H1 (cell line): ENCODE measurements around the gene EDC3. TPM values are rescaled to one million over a fixed set of nuclear protein-coding genes. Genes with fewer than 3 reads are reported as not detected.
A peak's percentile ranks its signal among the peaks of the same experiment; 100 is the strongest.

Experiments used
- CTCF ChIA-PET: fragments of 300-600 bp; sonication (Branson Sonifier 250); formaldehyde crosslinking; loops from one replicate; lab custom pipeline; 2021; ENCODE audit not compliant: partially characterized antibody; lab: Charles Lee
- POLR2A ChIA-PET: fragments of 300-600 bp; sonication (Branson Sonifier 250); formaldehyde crosslinking; loops from one replicate; lab custom pipeline; 2021; ENCODE audit warnings: inconsistent platforms; ENCODE audit not compliant: partially characterized antibody; lab: Charles Lee
- DNase-seq, 2 experiments: peaks; one replicate each; pipeline versions ENCODE4 v3.0.0 to v3.0.0-alpha.2; 2010 to 2022; ENCODE audit warnings: low spot score in 2 of 2, low read depth in 1 of 2, mixed read lengths in 1 of 2
- FAIRE-seq: peaks from 2 replicates; lab custom pipeline; 2011; peaks lifted over from hg19 to GRCh38; lab: Jason Lieb, UNC
- H2AFZ ChIP-seq: 2 replicates; pipeline ENCODE4 v1.8.1; 2012; ENCODE audit warnings: low read length, inconsistent platforms
- H2AK5ac ChIP-seq: 2 replicates; pipeline ENCODE4 v1.6.1; 2013; ENCODE audit warnings: low read depth, low read length
- H2BK120ac ChIP-seq: replicated peaks from 2 replicates; pipeline ENCODE3; 2013; ENCODE audit warnings: low read depth, low read length, inconsistent platforms
- H2BK12ac ChIP-seq: 2 replicates; pipeline ENCODE4 v1.6.1; 2013; ENCODE audit warnings: low read depth, low read length
- H2BK15ac ChIP-seq: 2 replicates; pipeline ENCODE4 v1.6.1; 2013; ENCODE audit warnings: low read length
- H2BK20ac ChIP-seq: 2 replicates; pipeline ENCODE4 v1.6.1; 2013; ENCODE audit warnings: low read length
- H2BK5ac ChIP-seq: 2 replicates; pipeline ENCODE4 v1.6.1; 2013; ENCODE audit warnings: low read depth, low read length
- H3K14ac ChIP-seq: 2 replicates; pipeline ENCODE4 v1.6.1; 2013; ENCODE audit warnings: inconsistent platforms; ENCODE audit not compliant: insufficient read length
- H3K18ac ChIP-seq: 2 replicates; pipeline ENCODE4 v1.6.1; 2013; ENCODE audit warnings: low read length; ENCODE audit errors: extremely low read depth
- H3K23ac ChIP-seq: 2 replicates; pipeline ENCODE4 v1.6.1; 2013; ENCODE audit warnings: inconsistent platforms; ENCODE audit not compliant: insufficient read length
- H3K23me2 ChIP-seq: 2 replicates; pipeline ENCODE4 v1.6.1; 2013; ENCODE audit warnings: low read depth, low read length
- H3K27ac ChIP-seq: 2 replicates; pipeline ENCODE4 v1.6.1; 2011; ENCODE audit warnings: low read depth, low read length, inconsistent platforms
- H3K27me3 ChIP-seq, 4 experiments: replicated peaks in 1 of 4; 1 replicate in 1 of 4; 2 replicates in 3 of 4; pipeline versions ENCODE4 v1.6.1 to v1.8.1; 2011 to 2013; ENCODE audit warnings: low read length in 3 of 4, mild to moderate bottlenecking in 3 of 4, inconsistent platforms in 2 of 4, mixed read lengths in 2 of 4, moderate library complexity in 1 of 4; ENCODE audit not compliant: control insufficient read depth in 3 of 4, insufficient read depth in 3 of 4; ENCODE audit errors: extremely low read depth in 1 of 4
- H3K36me3 ChIP-seq, 4 experiments: 2 replicates each; pipeline versions ENCODE4 v1.6.1 to v1.8.1; 2011 to 2013; ENCODE audit warnings: mild to moderate bottlenecking in 4 of 4, low read length in 3 of 4, moderate library complexity in 2 of 4, control low read depth in 1 of 4, inconsistent platforms in 1 of 4; ENCODE audit not compliant: insufficient read depth in 4 of 4, control insufficient read depth in 2 of 4
- H3K4ac ChIP-seq: replicated peaks from 2 replicates; pipeline ENCODE3; 2013; ENCODE audit warnings: low read length, low read depth, mixed read lengths, inconsistent platforms; ENCODE audit not compliant: insufficient read length
- H3K4me1 ChIP-seq, 4 experiments: replicated peaks in 1 of 4; 1 replicate in 1 of 4; 2 replicates in 3 of 4; pipeline versions ENCODE4 v1.6.1 to v1.8.1; 2011 to 2013; ENCODE audit warnings: low read length in 3 of 4, inconsistent platforms in 2 of 4, mixed read lengths in 1 of 4; ENCODE audit not compliant: insufficient read depth in 4 of 4, control insufficient read depth in 3 of 4
- H3K4me2 ChIP-seq, 2 experiments: 2 replicates each; pipeline versions ENCODE4 v1.6.1 to v1.8.1; 2011 to 2013; ENCODE audit warnings: low read depth in 2 of 2, low read length in 2 of 2, control low read depth in 1 of 2, inconsistent platforms in 1 of 2, mild to moderate bottlenecking in 1 of 2; ENCODE audit not compliant: insufficient read depth in 1 of 2
- H3K4me3 ChIP-seq, 4 experiments: fragments of 200-600, 300-600 bp in 1 of 4; sonication (generic), shearing (Covaris generic), sonication (Bioruptor Twin) in 1 of 4; 2 replicates each; pipeline versions ENCODE4 v1.5.1 to v1.8.1; 2011 to 2016; ENCODE audit warnings: low read length in 4 of 4, low read depth in 3 of 4, control low read depth in 2 of 4, inconsistent platforms in 2 of 4, mild to moderate bottlenecking in 2 of 4, mixed read lengths in 1 of 4, moderate library complexity in 1 of 4; ENCODE audit not compliant: insufficient read depth in 2 of 4; ENCODE audit errors: extremely low read depth in 1 of 4
- H3K56ac ChIP-seq: replicated peaks from 2 replicates; pipeline ENCODE3; 2013; ENCODE audit warnings: low read depth, mild to moderate bottlenecking, mixed read lengths, low read length, inconsistent platforms; ENCODE audit not compliant: insufficient read length
- H3K79me1 ChIP-seq: 2 replicates; pipeline ENCODE4 v1.6.1; 2013; ENCODE audit warnings: low read depth, low read length, control low read depth
- H3K79me2 ChIP-seq, 2 experiments: 2 replicates each; pipeline versions ENCODE4 v1.6.1 to v1.8.1; 2012 to 2013; ENCODE audit warnings: low read length in 2 of 2, mild to moderate bottlenecking in 2 of 2, inconsistent platforms in 1 of 2; ENCODE audit not compliant: insufficient read depth in 2 of 2, control insufficient read depth in 1 of 2
- H3K9ac ChIP-seq, 4 experiments: replicated peaks in 1 of 4; 1 replicate in 1 of 4; 2 replicates in 3 of 4; pipeline versions ENCODE4 v1.6.1 to v1.8.1; 2011 to 2013; ENCODE audit warnings: low read depth in 3 of 4, low read length in 3 of 4, control low read depth in 2 of 4, mild to moderate bottlenecking in 2 of 4, moderate library complexity in 2 of 4, inconsistent platforms in 1 of 4; ENCODE audit errors: extremely low read depth in 1 of 4
- H3K9me3 ChIP-seq, 2 experiments: 2 replicates each; pipeline versions ENCODE4 v1.6.1 to v1.8.1; 2012 to 2013; ENCODE audit warnings: mild to moderate bottlenecking in 2 of 2, moderate library complexity in 2 of 2, control low read depth in 1 of 2, inconsistent platforms in 1 of 2, low read depth in 1 of 2, low read length in 1 of 2, mixed read lengths in 1 of 2; ENCODE audit not compliant: insufficient read depth in 2 of 2
- H4K20me1 ChIP-seq, 2 experiments: replicated peaks in 1 of 2; 2 replicates each; pipeline versions ENCODE3 to v1.8.1; 2011 to 2013; ENCODE audit warnings: inconsistent platforms in 2 of 2, low read length in 2 of 2, mild to moderate bottlenecking in 1 of 2; ENCODE audit not compliant: insufficient read depth in 2 of 2, control insufficient read depth in 1 of 2
- H4K5ac ChIP-seq: 2 replicates; pipeline ENCODE4 v1.6.1; 2013; ENCODE audit warnings: low read length, low read depth, mixed read lengths, inconsistent platforms; ENCODE audit not compliant: insufficient read length
- H4K8ac ChIP-seq: 2 replicates; pipeline ENCODE4 v1.8.0; 2013; ENCODE audit warnings: mild to moderate bottlenecking, moderate library complexity, low read length, inconsistent platforms; ENCODE audit not compliant: insufficient read depth; ENCODE audit errors: extremely low read depth
- H4K91ac ChIP-seq: replicated peaks from 2 replicates; pipeline ENCODE3; 2013; ENCODE audit warnings: low read length, mixed read lengths, inconsistent platforms; ENCODE audit not compliant: insufficient read length
- CEBPB ChIP-seq: IDR thresholded peaks from 2 replicates; pipeline ENCODE4 v1.6.1; 2012; ENCODE audit warnings: low read depth, low read length
- EP300 ChIP-seq, 2 experiments: IDR thresholded peaks; 1 replicate in 1 of 2; 2 replicates in 1 of 2; pipeline ENCODE4 v1.6.1; 2011 to 2012; ENCODE audit warnings: low read depth in 2 of 2, low read length in 2 of 2, mild to moderate bottlenecking in 2 of 2, borderline replicate concordance in 1 of 2, inconsistent platforms in 1 of 2, moderate library complexity in 1 of 2
- FOSL1 ChIP-seq: IDR thresholded peaks from 2 replicates; pipeline ENCODE4 v1.6.1; 2011; ENCODE audit warnings: mild to moderate bottlenecking, low read depth, low read length, moderate library complexity; ENCODE audit not compliant: insufficient read depth
- GABPA ChIP-seq: IDR thresholded peaks from 2 replicates; pipeline ENCODE4 v1.6.1; 2011; ENCODE audit warnings: mild to moderate bottlenecking, low read length, moderate library complexity, borderline replicate concordance; ENCODE audit not compliant: insufficient read depth
- KDM1A ChIP-seq: fragments of 200-600, 300-600 bp; sonication (generic); IDR thresholded peaks from 2 replicates; pipeline ENCODE4 v1.7.1; 2016; ENCODE audit warnings: mild to moderate bottlenecking, low read length, borderline replicate concordance
- KDM4A ChIP-seq: IDR thresholded peaks from one replicate; pipeline ENCODE4 v1.7.1; 2012; ENCODE audit warnings: low read depth, mild to moderate bottlenecking, moderate library complexity, low read length, inconsistent platforms; ENCODE audit not compliant: severe bottlenecking
- KDM5A ChIP-seq: fragments of 200-600 bp; IDR thresholded peaks from 2 replicates; pipeline ENCODE4 v1.7.1; 2012; ENCODE audit warnings: mild to moderate bottlenecking, low read length, inconsistent platforms, mixed read lengths
- NRF1 ChIP-seq: IDR thresholded peaks from 2 replicates; pipeline ENCODE4 v1.6.1; 2011; ENCODE audit warnings: mild to moderate bottlenecking, low read depth, low read length, improper control_type of control experiment
- SP1 ChIP-seq: IDR thresholded peaks from 2 replicates; pipeline ENCODE4 v1.6.1; 2011; ENCODE audit warnings: low read depth, low read length
- SP4 ChIP-seq: IDR thresholded peaks from 2 replicates; pipeline ENCODE4 v1.6.1; 2012; ENCODE audit warnings: low read length, inconsistent platforms
- TBP ChIP-seq: IDR thresholded peaks from 2 replicates; pipeline ENCODE4 v1.6.1; 2011; ENCODE audit warnings: low read depth, low read length, improper control_type of control experiment
- TCF12 ChIP-seq: IDR thresholded peaks from 2 replicates; pipeline ENCODE4 v1.6.1; 2011; ENCODE audit warnings: low read depth, mild to moderate bottlenecking, low read length
- YY1 ChIP-seq: IDR thresholded peaks from 2 replicates; pipeline ENCODE4 v1.6.1; 2011; ENCODE audit warnings: low read depth, mild to moderate bottlenecking, low read length
- WGBS, 2 experiments: shearing (Covaris generic) in 1 of 2; methylation state at CpG; one replicate each; pipeline versions ENCODE4 v1.1.6 to v1.1.7; 2013 to 2015; ENCODE audit warnings: low lambda C conversion rate in 2 of 2, mixed read lengths in 2 of 2, inconsistent platforms in 1 of 2, low coverage in 1 of 2, missing lambda C conversion rate in 1 of 2; ENCODE audit not compliant: insufficient replicate concordance in 2 of 2, insufficient coverage in 1 of 2, insufficient read length in 1 of 2; ENCODE audit errors: extremely low coverage in 1 of 2, missing lambda C conversion rate in 1 of 2; 5-methylcytosine and 5-hydroxymethylcytosine counted together
- polyA plus RNA-seq, 7 experiments: library from polyadenylated mRNA; depleted of rRNA in 3 of 7; stranded (reverse) in 5 of 7; unstranded in 2 of 7; fragments of >200 nt in 5 of 7; fragments of 200-250 nt in 2 of 7; gene quantifications; 1 replicate in 5 of 7; 2 replicates in 1 of 7; 4 replicates in 1 of 7; pipeline versions ENCODE4 v1.2.1 to v1.2.3, GENCODE V29; 2011 to 2013; ENCODE audit warnings: missing spikeins in 2 of 7, mixed read lengths in 2 of 7
- total RNA-seq: library from RNA; stranded (reverse); fragmentation: NEBNext Ultra II Directional; extraction: Animal tissue kit (Norgen Biotek cat#: 25700); gene quantifications from 2 replicates; pipeline ENCODE4 v1.2.1, GENCODE V29; 2021

Gene EDC3
- total and polyA plus RNA-seq, 2 of the 8 experiments (the other 6 are each of a cell fraction or from before 2014, with no cell fraction given), result 45.0 to 50.8 TPM

GRCh38 chr15:74618841-74619596 is 76.8 kb downstream of the EDC3 start:
- 90% methylated on average over 15 of the region's 15 CpGs; no CpG with 5 or more reads in 1 of the 2 experiments for WGBS, 2 experiments
- no peak overlapping the region for H2BK120ac ChIP-seq
- H3K9ac ChIP-seq, result no peak overlapping the region
- H3K27ac ChIP-seq, result no peak overlapping the region
- DNase-seq, result no peak
- no peak overlapping the region for H4K91ac ChIP-seq
- no peak for FAIRE-seq
- H2AFZ ChIP-seq, result no peak overlapping the region
- H3K23me2 ChIP-seq, result peaks cover 16% of the 10 kb centered on the region; the same call in 1 of the 2 replicates
- no peaks in the 10 kb centered on the region for H3K9me3 ChIP-seq
- H2BK15ac ChIP-seq, result no peak overlapping the region
- H3K4me1 ChIP-seq, result peaks cover 0 to 5% (median 2%) of the 10 kb centered on the region in 4 experiments; a peak in 5 of 7 replicates
- no peak overlapping the region for H3K18ac ChIP-seq
- H3K14ac ChIP-seq, result no peak overlapping the region
- H4K5ac ChIP-seq, result no peak overlapping the region
- H3K56ac ChIP-seq, result no peak overlapping the region
- no peak overlapping the region for H2BK20ac ChIP-seq
- no peak overlapping the region for H2BK5ac ChIP-seq
- H4K8ac ChIP-seq, result 0 out of 2 replicates have a peak overlapping the region, but pooled peaks have one; percentile 18
- peaks cover 18 to 29% (median 26%) of the 10 kb centered on the region in 4 experiments for H3K36me3 ChIP-seq
- CTCF ChIA-PET, result interaction anchor here (0.7 to 37.5 kb wide), 8 partner anchors 9 to 291 kb away, joined by 3 to 1439 read pairs (median 4); partner anchors contain the start of genes CSK and CYP1A2
- H3K4ac ChIP-seq, result no peak overlapping the region
- peaks cover 26 to 64% of the 10 kb centered on the region in 2 experiments for H4K20me1 ChIP-seq
- H3K4me2 ChIP-seq, result no peak overlapping the region
- no peaks in the 10 kb centered on the region for H3K27me3 ChIP-seq
- peaks cover 14 to 46% of the 10 kb centered on the region in 2 experiments for H3K79me2 ChIP-seq
- H2BK12ac ChIP-seq, result no peak overlapping the region
- no peak overlapping the region for H2AK5ac ChIP-seq
- H3K79me1 ChIP-seq, result peaks cover 15% of the 10 kb centered on the region
- H3K23ac ChIP-seq, result no peak overlapping the region
- POLR2A ChIA-PET, result interaction anchor here (0.6 to 2.7 kb wide), 7 partner anchors 8 to 153 kb away, joined by 3 to 8 read pairs (median 3); no protein-coding TSS in a partner anchor
- H3K4me3 ChIP-seq, result no peak overlapping the region
- TF ChIP-seq GABPA, result no peak
- no peak for TF ChIP-seq SP4
- TF ChIP-seq EP300 (IDR thresholded peaks at IDR 0.05; ENCODE audit: borderline replicate concordance in 1 of 2, low read depth in 2 of 2, low read length in 2 of 2), result no peak
- no peak for TF ChIP-seq FOSL1
- TF ChIP-seq TBP, result no peak
- no peak for TF ChIP-seq KDM5A
- TF ChIP-seq TCF12, result no peak
- no peak for TF ChIP-seq SP1
- TF ChIP-seq NRF1, result no peak
- no peak for TF ChIP-seq KDM1A
- TF ChIP-seq CEBPB, result no peak
- TF ChIP-seq KDM4A, result no peak
- TF ChIP-seq YY1, result no peak
